HepG2 (cell line): Measurements from ENCODE around the gene PTPRM.

Experiments
- CTCF ChIP-seq: sonication (generic); formaldehyde crosslinking; IDR thresholded peaks from 2 replicates; pipeline ENCODE4 v1.5.0; 2020; ENCODE audit warnings: mild to moderate bottlenecking, missing genetic modification reagents, moderate library complexity
- ELF4 ChIP-seq: sonication (generic); formaldehyde crosslinking; IDR thresholded peaks from 2 replicates; pipeline ENCODE4 v1.5.0; 2020; ENCODE audit warnings: missing genetic modification reagents, mild to moderate bottlenecking, moderate library complexity, borderline replicate concordance
- FOXK2 ChIP-seq: fragments of 450-650 bp; IDR thresholded peaks from 2 replicates; pipeline ENCODE4 v1.6.1; 2016
- KDM1A ChIP-seq: IDR thresholded peaks from 2 replicates; pipeline ENCODE4 v1.6.1; 2016; ENCODE audit warnings: missing compliant biosample characterization
- MBNL3 ChIP-seq: fragments of 250-450 bp; sonication (Bioruptor Pico); conservative IDR thresholded peaks from 2 replicates; pipeline ENCODE4 v1.8.0; 2022; ENCODE audit warnings: mild to moderate bottlenecking, inconsistent platforms
- NR3C1 ChIP-seq: sonication (generic); formaldehyde crosslinking; IDR thresholded peaks from 2 replicates; pipeline ENCODE4 v1.4.0; 2020; ENCODE audit warnings: missing genetic modification reagents
- SIN3A ChIP-seq: IDR thresholded peaks from 2 replicates; pipeline ENCODE4 v1.6.1; 2011; ENCODE audit warnings: low read depth, mild to moderate bottlenecking, control low read depth, low read length, borderline replicate concordance
- SP1 ChIP-seq, 2 experiments: fragments of 450-650 bp in 1 of 2; sonication (generic) in 1 of 2; formaldehyde crosslinking in 1 of 2; IDR thresholded peaks; 2 replicates each; pipeline versions ENCODE4 v1.4.0 to v1.6.1; 2016 to 2020; ENCODE audit warnings: missing genetic modification reagents in 1 of 2
- STAT6 ChIP-seq: sonication (generic); formaldehyde crosslinking; IDR thresholded peaks from 2 replicates; pipeline ENCODE4 v1.4.0; 2020; ENCODE audit warnings: missing genetic modification reagents, mild to moderate bottlenecking, borderline replicate concordance
- TAF1 ChIP-seq: sonication (generic); formaldehyde crosslinking; IDR thresholded peaks from 2 replicates; pipeline ENCODE4 v1.4.0; 2020; ENCODE audit warnings: missing genetic modification reagents
- ZKSCAN1 ChIP-seq: fragments of 150-350 bp; IDR thresholded peaks from 2 replicates; pipeline ENCODE4 v1.6.1; 2014; ENCODE audit warnings: low read length
- ZNF232 ChIP-seq: sonication (generic); formaldehyde crosslinking; IDR thresholded peaks from 2 replicates; pipeline ENCODE4 v1.4.0; 2020; ENCODE audit warnings: missing genetic modification reagents, borderline replicate concordance
- ZNF629 ChIP-seq: sonication (generic); formaldehyde crosslinking; conservative IDR thresholded peaks from 2 replicates; pipeline ENCODE4 v1.5.0; 2020; ENCODE audit warnings: missing genetic modification reagents
- ZNF788 ChIP-seq: sonication (generic); formaldehyde crosslinking; IDR thresholded peaks from 2 replicates; pipeline ENCODE4 v1.5.0; 2020; ENCODE audit warnings: mild to moderate bottlenecking, missing genetic modification reagents, borderline replicate concordance

- TF ChIP-seq CTCF (no peak), ZKSCAN1 (no peak), FOXK2 (no peak), SP1 (IDR thresholded peaks at IDR 0.05) (no peak), SP1 (CRISPR knock-in tag; IDR thresholded peaks at IDR 0.05) (no peak), STAT6 (CRISPR knock-in tag) (no peak), KDM1A (no peak), TAF1 (CRISPR knock-in tag) (no peak), SIN3A (no peak), ELF4 (CRISPR knock-in tag) (no peak), MBNL3 (no peak), ZNF232 (no peak), NR3C1 (CRISPR knock-in tag) (no peak), ZNF788 (CRISPR knock-in tag) (no peak), ZNF629 (no peak)
Observed at GRCh38 chr18:7809455-7809854, 242.3 kb downstream of the PTPRM start.
